IMR-90 (cell line): ENCODE data around the gene NPAS3. TPM values are rescaled to one million over a fixed set of nuclear protein-coding genes. Genes with fewer than 3 reads are reported as not detected.

Experiments
- ATAC-seq: fragments of 200-7000 bp; cut with Tn5 transposase; 2 replicates; pipeline ENCODE4 v1.9.1; 2020; ENCODE audit warnings: low read depth, mild to moderate bottlenecking, moderate library complexity
- BruUV-seq: library from RNA; stranded (reverse); fragments of 400-500 nt; replicated peaks from 2 replicates; lab custom pipeline; 2021; lab: Mats Ljungman, UMichigan
- CTCF ChIA-PET: fragments of 300-600 bp; formaldehyde crosslinking; extraction: SDS; loops from one replicate; lab custom pipeline; 2021; ENCODE audit warnings: antibody characterized with exemption; lab: Yijun Ruan, JAX
- POLR2A ChIA-PET: fragments of 300-600 bp; sonication (Branson Sonifier 250); formaldehyde crosslinking; loops from one replicate; lab custom pipeline; 2022; ENCODE audit warnings: antibody characterized with exemption; ENCODE audit not compliant: unreplicated experiment; lab: Charles Lee
- DNase-seq: peaks from one replicate; pipeline ENCODE4 v3.0.0; 2013
- H2AFZ ChIP-seq: replicated peaks from 2 replicates; pipeline ENCODE3; 2013; ENCODE audit warnings: low read length, mild to moderate bottlenecking; ENCODE audit not compliant: poor library complexity
- H2AK5ac ChIP-seq: 2 replicates; pipeline ENCODE4 v1.6.1; 2013; ENCODE audit warnings: low read depth, low read length, inconsistent platforms
- H2AK9ac ChIP-seq: replicated peaks from 2 replicates; pipeline ENCODE3; 2013; ENCODE audit warnings: mild to moderate bottlenecking, low read depth, low read length, moderate library complexity; ENCODE audit not compliant: poor library complexity
- H2BK120ac ChIP-seq: 2 replicates; pipeline ENCODE4 v1.6.1; 2013; ENCODE audit warnings: low read depth, low read length, inconsistent platforms
- H2BK15ac ChIP-seq: 3 replicates; pipeline ENCODE4 v1.6.1; 2013; ENCODE audit warnings: low read depth, low read length, inconsistent platforms
- H2BK20ac ChIP-seq: 2 replicates; pipeline ENCODE4 v1.6.1; 2013; ENCODE audit warnings: low read depth, mild to moderate bottlenecking, inconsistent platforms, low read length, moderate library complexity
- H2BK5ac ChIP-seq: 2 replicates; pipeline ENCODE4 v1.6.1; 2013; ENCODE audit warnings: mild to moderate bottlenecking, low read depth, low read length, inconsistent platforms; ENCODE audit not compliant: poor library complexity, severe bottlenecking
- H3K14ac ChIP-seq: replicated peaks from 2 replicates; pipeline ENCODE4 v1.6.1; 2013; ENCODE audit warnings: low read depth, low read length, inconsistent platforms
- H3K18ac ChIP-seq: 2 replicates; pipeline ENCODE4 v1.6.1; 2013; ENCODE audit warnings: low read depth, low read length, control low read depth
- H3K23ac ChIP-seq: 2 replicates; pipeline ENCODE4 v1.6.1; 2013; ENCODE audit warnings: low read depth, low read length, inconsistent platforms
- H3K27ac ChIP-seq: 2 replicates; pipeline ENCODE4 v1.5.1; 2013; ENCODE audit warnings: mild to moderate bottlenecking, control low read depth, low read length; ENCODE audit not compliant: insufficient read depth
- H3K27me3 ChIP-seq: 2 replicates; pipeline ENCODE4 v1.6.1; 2013; ENCODE audit warnings: low read length; ENCODE audit not compliant: control insufficient read depth, insufficient read depth
- H3K36me3 ChIP-seq: 2 replicates; pipeline ENCODE4 v1.6.1; 2013; ENCODE audit warnings: low read length, mixed read lengths; ENCODE audit not compliant: control insufficient read depth, insufficient read depth
- H3K4ac ChIP-seq: 2 replicates; pipeline ENCODE4 v1.6.1; 2013; ENCODE audit warnings: low read depth, low read length, inconsistent platforms
- H3K4me1 ChIP-seq: 2 replicates; pipeline ENCODE4 v1.6.1; 2013; ENCODE audit warnings: low read length, mixed read lengths; ENCODE audit not compliant: control insufficient read depth, insufficient read depth
- H3K4me2 ChIP-seq: 2 replicates; pipeline ENCODE4 v1.6.1; 2013; ENCODE audit warnings: low read depth, mild to moderate bottlenecking, control low read depth, low read length, moderate library complexity
- H3K4me3 ChIP-seq: 2 replicates; pipeline ENCODE4 v1.5.1; 2013; ENCODE audit warnings: low read depth, mild to moderate bottlenecking, control low read depth, low read length, moderate library complexity; ENCODE audit not compliant: insufficient read depth
- H3K56ac ChIP-seq: 2 replicates; pipeline ENCODE4 v1.6.1; 2013; ENCODE audit warnings: low read length, inconsistent platforms; ENCODE audit not compliant: insufficient read depth; ENCODE audit errors: extremely low read depth
- H3K79me1 ChIP-seq, 2 experiments: 2 replicates each; pipeline ENCODE4 v1.6.1; 2013; ENCODE audit warnings: low read length in 2 of 2, inconsistent platforms in 1 of 2, low read depth in 1 of 2
- H3K9ac ChIP-seq: 2 replicates; pipeline ENCODE4 v1.6.1; 2013; ENCODE audit warnings: low read depth, low read length, control low read depth
- H3K9me1 ChIP-seq: 2 replicates; pipeline ENCODE4 v1.6.1; 2013; ENCODE audit warnings: low read length, inconsistent platforms; ENCODE audit not compliant: insufficient read depth
- H3K9me3 ChIP-seq: 2 replicates; pipeline ENCODE4 v1.6.1; 2013; ENCODE audit warnings: low read length; ENCODE audit not compliant: control insufficient read depth, insufficient read depth
- H4K20me1 ChIP-seq: 2 replicates; pipeline ENCODE4 v1.6.1; 2013; ENCODE audit warnings: low read length, inconsistent platforms; ENCODE audit not compliant: insufficient read depth
- H4K5ac ChIP-seq: 2 replicates; pipeline ENCODE4 v1.6.1; 2013; ENCODE audit warnings: mild to moderate bottlenecking, low read depth, low read length, control low read depth
- H4K8ac ChIP-seq, 2 experiments: 2 replicates each; pipeline ENCODE4 v1.6.1; 2013; ENCODE audit warnings: low read depth in 2 of 2, low read length in 2 of 2, control low read depth in 1 of 2, inconsistent platforms in 1 of 2
- H4K91ac ChIP-seq: 2 replicates; pipeline ENCODE4 v1.6.1; 2013; ENCODE audit warnings: low read depth, low read length, inconsistent platforms; ENCODE audit not compliant: insufficient read depth
- BHLHE40 ChIP-seq: fragments of 150-350 bp; IDR thresholded peaks from 2 replicates; pipeline ENCODE4 v1.6.1; 2016; ENCODE audit warnings: mild to moderate bottlenecking, low read depth, low read length
- CEBPB ChIP-seq: IDR thresholded peaks from 2 replicates; pipeline ENCODE4 v1.6.1; 2012; ENCODE audit warnings: low read depth, low read length, improper control_type of control experiment
- CHD1 ChIP-seq: IDR thresholded peaks from 2 replicates; pipeline ENCODE4 v1.6.1; 2012; ENCODE audit warnings: low read depth, low read length, improper control_type of control experiment
- ELK1 ChIP-seq: fragments of 150-350 bp; IDR thresholded peaks from 2 replicates; pipeline ENCODE4 v1.6.1; 2016; ENCODE audit warnings: low read depth, mild to moderate bottlenecking, low read length, moderate library complexity, borderline replicate concordance
- FOS ChIP-seq: fragments of 150-350 bp; IDR thresholded peaks from 2 replicates; pipeline ENCODE4 v1.6.1; 2016; ENCODE audit warnings: low read depth, low read length
- MAFK ChIP-seq: IDR thresholded peaks from 2 replicates; pipeline ENCODE4 v1.6.1; 2012; ENCODE audit warnings: low read depth, low read length, improper control_type of control experiment
- MAZ ChIP-seq: IDR thresholded peaks from 2 replicates; pipeline ENCODE4 v1.6.1; 2012; ENCODE audit warnings: low read depth, mild to moderate bottlenecking, low read length, improper control_type of control experiment, moderate library complexity, borderline replicate concordance
- MXI1 ChIP-seq: IDR thresholded peaks from 2 replicates; pipeline ENCODE4 v1.6.1; 2012; ENCODE audit warnings: low read depth, mild to moderate bottlenecking, low read length, moderate library complexity, borderline replicate concordance
- NFE2L2 ChIP-seq: fragments of 150-350 bp; IDR thresholded peaks from 2 replicates; pipeline ENCODE4 v1.6.1; 2016; ENCODE audit warnings: low read depth, mild to moderate bottlenecking, low read length
- POLR2A ChIP-seq: IDR thresholded peaks from 2 replicates; pipeline ENCODE4 v1.6.1; 2012; ENCODE audit warnings: mild to moderate bottlenecking, low read depth, low read length
- RCOR1 ChIP-seq: IDR thresholded peaks from 2 replicates; pipeline ENCODE4 v1.6.1; 2012; ENCODE audit warnings: mild to moderate bottlenecking, low read length, improper control_type of control experiment; ENCODE audit not compliant: insufficient replicate concordance
- SMC3 ChIP-seq: fragments of 150-350 bp; IDR thresholded peaks from 2 replicates; pipeline ENCODE4 v1.6.1; 2016; ENCODE audit warnings: low read depth, mild to moderate bottlenecking, antibody characterized with exemption, low read length, moderate library complexity
- WGBS, 2 experiments: methylation state at CpG; one replicate each; pipeline versions ENCODE4 v1.1.5 to v1.1.7; 2013; ENCODE audit warnings: missing lambda C conversion rate in 2 of 2; ENCODE audit not compliant: insufficient read length in 1 of 2; ENCODE audit errors: extremely low coverage in 2 of 2; 5-methylcytosine and 5-hydroxymethylcytosine counted together
- dilution Hi-C: fragments of 300-500 bp; cut with HindIII; formaldehyde crosslinking; loops from one replicate; pipeline ENCODE4 v1.14.3; 2018; ENCODE audit warnings: low sequenced_read_pairs; ENCODE audit not compliant: unreplicated experiment
- in situ Hi-C: fragments of 300-500 bp; cut with MboI; formaldehyde crosslinking; loops from 3 replicates; pipeline ENCODE4 v1.14.3; 2019; ENCODE audit warnings: low sequenced_read_pairs, inconsistent platforms, mixed read lengths
- intact Hi-C: fragments of 100-400 bp; cut with micrococcal nuclease; formaldehyde crosslinking; loops from 2 replicates; pipeline ENCODE4 v1.10.0; 2022
- polyA plus RNA-seq, 3 experiments: library from polyadenylated mRNA; depleted of rRNA; stranded (reverse); fragments of >200 nt; gene quantifications; 2 replicates each; pipeline ENCODE4 v1.2.3, GENCODE V29; 2012; ENCODE audit warnings: low replicate concordance in 1 of 3
- total RNA-seq: library from RNA; depleted of rRNA; stranded (reverse); fragments of >200 nt; gene quantifications from 2 replicates; pipeline ENCODE4 v1.2.3, GENCODE V29; 2012

NPAS3 gene
- total and polyA plus RNA-seq, 2 of the 4 experiments (the other 2 are of a cell fraction) = not detected

GRCh38 chr14:33275879-33276278 is 337.2 kb downstream of the NPAS3 start:
- Histone ChIP-seq H3K27ac (no peak overlapping the region), H3K36me3 (no peaks in the 10 kb centered on the region), H2AFZ (no peak overlapping the region), H2BK15ac (no peak overlapping the region), H2BK5ac (no peak overlapping the region), H3K56ac (no peak overlapping the region), H4K20me1 (no peaks in the 10 kb centered on the region), H4K5ac (no peak overlapping the region), H4K91ac (no peak overlapping the region), H4K8ac (no peak overlapping the region), H3K9ac (no peak overlapping the region), H3K23ac (no peak overlapping the region), H3K4ac (no peak overlapping the region), H2BK20ac (no peak overlapping the region), H2BK120ac (no peak overlapping the region), H2AK9ac (no peak overlapping the region), H3K9me3 (no peaks in the 10 kb centered on the region), H3K14ac (no peak overlapping the region), H3K27me3 (no peaks in the 10 kb centered on the region), H3K79me1 (no peaks in the 10 kb centered on the region), H3K4me2 (no peak overlapping the region), H3K4me3 (no peak overlapping the region), H3K18ac (no peak overlapping the region), H3K4me1 (no peaks in the 10 kb centered on the region), H3K9me1 (no peaks in the 10 kb centered on the region), H2AK5ac (no peak overlapping the region)
- intact Hi-C loops = no loop called here
- ChIA-PET POLR2A (no interaction called here), CTCF (no interaction called here)
- no TSS peak for BruUV-seq
- DNase-seq (no peak), ATAC-seq (no peak)
- dilution Hi-C loops = no loop called here
- in situ Hi-C loops = no loop called here
- WGBS, 2 experiments = 67% methylated on average over 2 of the region's 4 CpGs; no CpG with 5 or more reads in 1 of the 2 experiments
- TF ChIP-seq MAFK (no peak), NFE2L2 (no peak), ELK1 (no peak), MXI1 (no peak), MAZ (no peak), POLR2A (no peak), RCOR1 (no peak), SMC3 (no peak), BHLHE40 (no peak), CEBPB (no peak), CHD1 (no peak), FOS (no peak)
